DMS 273 (cell line): ENCODE data around the gene OPRL1.
"Not testable (repeated sequence)": the region's sequence is repeated elsewhere in the genome, so short reads cannot be mapped to it uniquely, and the experiment has no call there.

Experiments used
- DNase-seq: peaks from one replicate; lab custom pipeline; 2025; ENCODE audit not compliant: unreplicated experiment; lab: John Stamatoyannopoulos, UW

Gene OPRL1

DNA sequence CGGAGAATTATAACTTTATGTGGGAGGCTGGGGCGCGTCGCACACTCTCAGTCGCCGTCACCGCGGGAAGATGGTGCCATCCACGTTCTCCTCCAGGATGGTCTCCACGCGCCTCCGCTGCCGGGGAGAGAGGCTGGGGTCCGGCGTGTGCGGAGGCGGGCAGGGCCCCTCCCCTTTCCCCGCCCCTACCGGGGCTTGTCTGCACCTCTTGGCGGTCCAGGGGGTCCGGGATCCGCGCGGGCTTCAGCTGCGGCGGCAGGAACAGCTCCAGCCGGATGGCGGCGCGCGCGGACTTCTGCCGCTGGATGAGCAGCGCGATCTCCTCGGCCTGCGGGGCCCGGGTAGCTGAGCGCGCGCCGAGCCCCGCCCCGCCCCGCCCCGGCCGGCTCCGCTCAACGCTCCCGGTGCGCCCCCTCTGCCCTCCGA, 3.5 kb downstream of the OPRL1 start:
- DNase-seq, result peak; percentile 92

DNA sequence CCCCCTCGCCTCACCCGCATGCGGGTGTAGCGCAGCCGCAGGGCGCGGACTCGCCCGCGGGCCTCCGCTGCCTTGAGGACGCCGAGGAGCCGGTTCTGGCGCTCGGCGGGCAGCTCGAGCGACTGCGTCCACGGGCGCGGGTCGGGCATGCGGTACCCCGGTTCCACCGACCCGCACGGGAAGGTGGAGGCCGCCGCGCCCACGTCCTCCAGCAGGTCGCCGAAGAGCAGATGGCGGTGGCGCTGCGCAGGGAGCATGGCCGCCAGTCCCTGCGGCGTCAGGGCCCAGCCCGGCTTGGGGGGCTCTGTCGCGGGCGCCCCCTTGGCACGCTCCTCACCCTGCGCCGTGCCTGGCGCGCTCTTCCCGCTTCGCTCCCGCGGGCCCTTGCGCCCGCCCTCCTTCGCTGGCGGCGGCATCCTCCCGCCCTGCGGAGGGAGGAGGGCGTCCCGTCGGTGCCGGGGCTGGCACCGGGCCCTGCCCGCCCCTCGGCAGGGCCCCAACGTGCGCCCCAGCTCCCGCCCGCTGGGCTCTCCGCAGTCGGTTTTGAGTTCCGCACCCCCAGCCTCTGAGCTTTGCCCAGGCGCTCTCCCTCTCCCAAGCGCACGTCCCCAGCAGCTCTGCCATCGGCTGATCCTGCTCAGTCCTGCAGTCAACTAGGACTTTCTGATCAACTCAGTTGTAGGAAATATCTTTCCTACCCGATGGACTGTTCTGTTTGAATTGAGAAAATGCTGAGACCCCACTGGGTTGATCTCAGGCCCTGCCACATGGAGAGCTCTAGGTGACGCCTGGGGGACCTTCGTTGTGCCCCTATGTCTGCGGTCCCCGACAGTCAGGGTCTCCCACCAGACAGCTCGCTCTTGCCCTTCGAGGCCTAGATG, 4.2 kb downstream of the OPRL1 start, which contains the start of gene LKAAEAR1:
Gene LKAAEAR1 (minus strand): TSS at position 595 of the 881 bp plus-strand sequence. CDS start 179 bp downstream, at position 416.
- peak; percentile 70 for DNase-seq

DNA sequence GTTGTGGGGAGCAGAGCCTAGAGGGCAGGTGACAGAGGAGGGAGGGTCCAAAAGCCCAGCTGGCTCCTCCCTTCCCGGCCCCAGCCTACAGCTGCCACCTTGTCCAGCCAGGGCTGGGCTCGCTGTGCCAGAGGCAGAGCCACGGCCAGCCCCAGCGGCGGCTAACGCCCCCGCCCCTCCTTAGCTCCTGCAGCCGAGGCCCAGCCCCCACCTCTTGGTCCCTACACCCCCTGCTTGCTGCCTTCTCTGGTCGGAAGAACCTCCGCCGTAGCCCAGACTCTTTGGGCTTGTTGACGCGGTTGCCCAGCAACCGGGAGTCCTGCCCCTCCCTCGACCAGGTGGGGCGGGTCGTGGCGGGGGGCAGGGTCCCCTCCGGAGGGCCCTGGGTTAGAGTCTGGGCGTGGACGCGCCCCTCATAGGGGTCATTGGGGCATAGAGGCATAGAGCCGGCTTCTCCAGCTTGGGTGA, 4.8 kb downstream of the OPRL1 start:
- DNase-seq, result no peak

DNA sequence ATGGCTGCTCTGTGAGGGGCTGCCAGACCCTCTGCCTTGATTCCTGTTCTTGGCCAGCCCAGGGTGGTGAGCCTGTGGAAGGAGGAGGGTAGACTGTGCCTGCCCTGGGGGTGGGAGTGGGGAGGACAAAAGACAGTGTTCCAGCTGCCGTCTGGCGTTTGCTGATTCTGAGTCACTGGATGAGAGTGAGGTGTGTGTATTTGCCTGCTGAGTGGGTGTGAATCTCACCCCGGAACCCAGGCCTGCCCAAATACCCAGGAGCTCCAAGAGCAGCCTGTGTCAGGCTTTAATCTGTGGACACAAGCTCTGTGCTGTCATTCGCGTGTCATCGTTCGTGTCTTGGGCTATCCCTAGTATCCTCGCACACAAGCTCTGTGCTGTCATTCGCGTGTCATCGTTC, 6.9 kb downstream of the OPRL1 start:
- DNase-seq, result no peak

DNA sequence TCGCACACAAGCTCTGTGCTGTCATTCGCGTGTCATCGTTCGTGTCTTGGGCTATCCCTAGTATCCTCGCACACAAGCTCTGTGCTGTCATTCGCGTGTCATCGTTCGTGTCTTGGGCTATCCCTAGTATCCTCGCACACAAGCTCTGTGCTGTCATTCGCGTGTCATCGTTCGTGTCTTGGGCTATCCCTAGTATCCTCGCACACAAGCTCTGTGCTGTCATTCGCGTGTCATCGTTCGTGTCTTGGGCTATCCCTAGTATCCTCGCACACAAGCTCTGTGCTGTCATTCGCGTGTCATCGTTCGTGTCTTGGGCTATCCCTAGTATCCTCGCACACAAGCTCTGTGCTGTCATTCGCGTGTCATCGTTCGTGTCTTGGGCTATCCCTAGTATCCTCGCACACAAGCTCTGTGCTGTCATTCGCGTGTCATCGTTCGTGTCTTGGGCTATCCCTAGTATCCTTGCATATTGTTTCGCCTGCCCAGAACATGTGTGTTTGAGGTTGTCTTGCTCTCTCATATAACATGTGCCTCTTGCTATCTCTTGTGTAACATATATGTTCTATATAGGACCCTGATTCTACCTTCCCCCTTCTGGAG, 7.4 kb downstream of the OPRL1 start:
- DNase-seq, result not testable (repeated sequence)

DNA sequence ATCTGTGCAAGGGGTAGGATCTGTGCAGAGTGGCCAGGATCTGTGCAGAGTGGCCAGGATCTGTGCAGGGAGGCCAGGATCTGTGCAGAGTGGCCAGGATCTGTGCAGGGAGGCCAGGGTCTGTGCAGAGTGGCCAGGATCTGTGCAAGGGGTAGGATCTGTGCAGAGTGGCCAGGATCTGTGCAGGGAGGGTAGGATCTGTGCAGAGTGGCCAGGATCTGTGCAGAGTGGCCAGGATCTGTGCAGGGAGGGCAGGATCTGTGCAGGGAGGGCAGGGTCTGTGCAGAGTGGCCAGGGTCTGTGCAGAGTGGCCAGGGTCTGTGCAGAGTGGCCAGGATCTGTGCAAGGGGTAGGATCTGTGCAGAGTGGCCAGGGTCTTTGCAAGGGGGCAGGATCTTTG, 8.7 kb downstream of the OPRL1 start:
- DNase-seq, result not testable (repeated sequence)

DNA sequence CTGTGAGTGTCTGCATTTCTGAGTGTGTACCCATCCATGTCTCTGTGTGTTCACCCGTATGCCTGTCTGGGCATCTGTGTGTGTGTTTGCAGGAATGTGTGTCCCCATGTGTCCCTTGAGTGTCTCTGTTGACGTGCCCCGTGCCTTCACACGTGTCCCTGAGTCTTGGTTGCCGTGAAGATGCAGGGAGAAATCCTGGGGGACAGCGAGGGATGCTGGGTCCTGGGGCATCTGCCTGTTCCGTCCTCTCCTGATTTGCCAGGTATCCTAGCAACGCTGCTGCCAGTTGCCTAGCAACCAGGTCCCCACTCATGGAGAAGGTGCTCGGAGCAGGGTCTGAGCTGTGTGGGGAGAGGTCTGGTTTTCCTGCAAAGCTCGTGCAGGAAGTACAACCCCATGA, 10.3 kb downstream of the OPRL1 start:
- DNase-seq, result peak; percentile 86

DNA sequence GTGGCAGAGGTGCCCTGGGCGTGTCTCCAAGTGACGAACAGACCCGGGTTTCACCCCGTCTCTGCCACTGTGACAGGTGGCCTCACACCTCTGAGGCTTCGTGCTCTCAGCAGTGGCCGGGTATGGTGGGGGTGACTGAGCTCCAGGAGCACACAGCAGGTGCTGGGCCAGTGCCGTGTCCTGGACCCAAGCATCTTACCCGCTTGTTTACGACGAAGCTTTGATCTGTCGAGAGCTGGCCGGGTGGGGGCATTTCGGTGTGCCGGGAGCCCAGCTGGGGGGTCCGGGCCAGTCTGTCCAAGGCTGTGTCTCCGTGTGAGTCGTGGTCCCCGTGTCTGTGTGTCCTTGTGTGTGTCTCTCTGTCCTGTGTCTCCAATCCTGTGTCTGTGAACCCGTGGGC, 11.5 kb downstream of the OPRL1 start:
- DNase-seq, result no peak

DNA sequence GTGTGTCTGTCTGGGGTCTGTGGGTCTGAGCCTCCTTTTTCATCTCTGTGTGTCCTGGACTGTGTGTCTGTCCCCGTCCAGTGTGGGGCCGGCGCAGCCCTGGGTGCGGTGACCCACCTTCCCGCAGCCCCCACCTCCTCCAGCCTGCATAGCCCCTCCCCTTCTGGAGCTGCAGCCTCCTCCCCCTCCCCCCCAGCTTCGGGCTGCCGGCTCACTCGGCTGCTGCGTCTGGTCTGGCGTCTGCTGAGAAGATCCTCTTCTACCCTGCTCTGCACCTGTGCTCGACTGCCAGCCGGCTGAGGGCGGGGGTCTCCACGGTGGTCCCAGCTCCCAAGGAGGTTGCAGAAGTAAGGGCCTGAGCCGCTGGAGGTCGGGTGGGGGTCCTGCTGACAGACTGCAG, 11.9 kb downstream of the OPRL1 start:
- peak; percentile 57 for DNase-seq

DNA sequence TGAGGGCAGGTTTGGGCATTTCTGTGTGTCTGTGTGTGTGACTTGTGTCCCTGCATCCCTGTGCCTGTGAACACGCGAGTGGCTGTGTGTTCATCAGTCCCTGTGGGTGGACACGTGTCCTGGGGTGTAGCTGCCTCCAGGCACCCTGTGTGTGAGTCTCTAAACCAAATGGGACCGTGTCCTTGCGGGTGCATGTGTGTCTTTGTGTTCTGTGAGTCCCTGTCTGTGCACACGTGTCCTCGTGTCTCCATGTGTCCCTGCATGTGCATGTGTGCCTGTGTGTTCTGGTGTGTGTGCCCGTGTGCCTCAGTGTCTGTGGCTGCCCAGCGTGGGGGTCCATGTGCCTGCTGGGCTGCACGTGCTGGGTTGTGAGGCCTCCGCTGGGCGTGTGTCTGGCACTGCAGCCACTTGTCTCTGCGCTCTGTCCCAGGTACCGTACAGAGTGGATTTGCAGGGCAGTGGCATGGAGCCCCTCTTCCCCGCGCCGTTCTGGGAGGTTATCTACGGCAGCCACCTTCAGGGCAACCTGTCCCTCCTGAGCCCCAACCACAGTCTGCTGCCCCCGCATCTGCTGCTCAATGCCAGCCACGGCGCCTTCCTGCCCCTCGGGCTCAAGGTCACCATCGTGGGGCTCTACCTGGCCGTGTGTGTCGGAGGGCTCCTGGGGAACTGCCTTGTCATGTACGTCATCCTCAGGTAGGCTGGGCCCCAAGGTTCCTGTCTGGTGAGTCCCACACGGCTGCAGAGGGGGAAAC, 12.6 kb downstream of the OPRL1 start:
- no peak for DNase-seq

DNA sequence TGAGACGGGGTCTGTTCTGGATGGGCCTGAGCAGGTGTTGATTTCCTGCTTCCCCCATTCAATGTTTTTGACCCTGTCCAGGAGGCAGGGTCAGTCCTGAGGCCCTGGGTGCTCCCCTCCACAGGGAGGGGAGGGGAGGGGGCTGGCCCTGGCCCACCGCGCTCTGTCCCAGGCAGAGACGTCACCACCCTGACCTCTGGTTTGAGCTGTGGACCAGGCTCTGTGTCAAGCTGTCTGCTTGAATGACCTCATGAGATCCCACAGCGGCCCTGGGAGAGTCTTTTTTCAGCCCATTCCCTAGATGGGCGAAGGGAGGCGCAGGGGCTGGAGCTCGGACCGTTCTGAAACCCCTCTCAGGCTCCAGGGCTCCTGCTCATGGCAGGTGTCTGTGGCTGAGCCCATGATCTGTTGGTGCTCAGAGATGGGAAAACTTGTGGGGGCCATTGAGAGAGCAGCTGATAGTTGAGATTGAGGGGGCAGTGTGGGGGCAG, 13.2 kb downstream of the OPRL1 start:
- DNase-seq, result peak; percentile 34

DNA sequence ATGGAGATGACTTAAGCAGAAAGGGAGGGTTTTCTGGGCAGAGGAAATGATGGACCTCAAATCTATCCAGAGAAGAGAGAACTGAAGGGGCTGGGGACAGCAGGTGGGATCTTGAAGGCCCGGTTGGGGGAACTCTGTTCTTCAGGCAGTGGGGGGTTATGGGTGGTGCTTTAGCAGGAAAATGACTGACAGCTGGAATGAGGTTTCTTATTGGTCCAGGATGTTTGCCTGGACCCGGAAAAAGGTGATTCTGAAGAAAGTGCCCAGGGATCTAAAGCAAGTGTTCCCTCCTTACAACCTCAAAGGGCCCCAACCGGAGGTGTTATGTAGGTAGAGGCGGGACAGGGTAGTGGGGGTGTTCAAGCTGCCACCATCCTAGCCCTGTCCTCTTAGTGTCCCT, 15.6 kb downstream of the OPRL1 start:
- DNase-seq, result no peak

DNA sequence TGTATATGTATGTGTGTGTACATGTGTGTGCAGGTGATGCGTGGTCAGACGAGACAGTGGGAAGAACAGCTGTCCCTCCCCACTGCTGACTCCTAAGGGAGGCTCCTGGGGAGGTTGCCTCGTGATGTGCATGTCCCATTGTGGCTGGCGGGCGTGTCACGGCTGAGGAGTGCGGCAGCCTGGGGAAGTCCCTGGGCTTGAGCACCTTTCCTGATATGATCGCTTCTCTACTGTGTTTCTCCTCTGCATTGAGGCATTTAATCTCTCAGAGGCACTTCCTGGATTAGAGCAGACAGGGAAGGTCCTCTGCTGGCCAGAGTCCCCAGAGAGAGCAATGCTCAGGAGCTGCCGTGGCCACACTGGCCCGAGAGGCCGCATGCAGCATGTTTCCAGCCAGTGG, 16.0 kb downstream of the OPRL1 start:
- DNase-seq, result no peak

DNA sequence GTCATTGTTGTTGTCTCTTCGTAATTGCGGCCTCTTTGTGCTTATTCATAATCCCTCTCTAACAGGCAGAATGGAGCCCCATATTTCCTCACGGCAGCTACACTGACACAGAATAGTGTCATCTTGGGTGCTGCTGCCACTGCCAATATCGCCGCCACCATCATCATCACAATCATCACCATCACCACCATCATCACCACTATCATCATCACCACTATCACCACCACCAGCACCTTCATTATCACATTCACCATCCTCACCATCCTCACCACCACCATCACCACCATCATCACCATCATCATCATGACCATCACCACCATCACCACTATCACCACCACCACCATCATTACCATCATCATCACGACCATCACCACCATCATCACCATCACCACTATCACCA, 16.7 kb downstream of the OPRL1 start:
- no peak for DNase-seq

DNA sequence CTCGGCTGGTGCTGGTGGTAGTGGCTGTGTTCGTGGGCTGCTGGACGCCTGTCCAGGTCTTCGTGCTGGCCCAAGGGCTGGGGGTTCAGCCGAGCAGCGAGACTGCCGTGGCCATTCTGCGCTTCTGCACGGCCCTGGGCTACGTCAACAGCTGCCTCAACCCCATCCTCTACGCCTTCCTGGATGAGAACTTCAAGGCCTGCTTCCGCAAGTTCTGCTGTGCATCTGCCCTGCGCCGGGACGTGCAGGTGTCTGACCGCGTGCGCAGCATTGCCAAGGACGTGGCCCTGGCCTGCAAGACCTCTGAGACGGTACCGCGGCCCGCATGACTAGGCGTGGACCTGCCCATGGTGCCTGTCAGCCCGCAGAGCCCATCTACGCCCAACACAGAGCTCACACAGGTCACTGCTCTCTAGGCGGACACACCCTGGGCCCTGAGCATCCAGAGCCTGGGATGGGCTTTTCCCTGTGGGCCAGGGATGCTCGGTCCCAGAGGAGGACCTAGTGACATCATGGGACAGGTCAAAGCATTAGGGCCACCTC, 18.7 kb downstream of the OPRL1 start:
- DNase-seq, result no peak

DNA sequence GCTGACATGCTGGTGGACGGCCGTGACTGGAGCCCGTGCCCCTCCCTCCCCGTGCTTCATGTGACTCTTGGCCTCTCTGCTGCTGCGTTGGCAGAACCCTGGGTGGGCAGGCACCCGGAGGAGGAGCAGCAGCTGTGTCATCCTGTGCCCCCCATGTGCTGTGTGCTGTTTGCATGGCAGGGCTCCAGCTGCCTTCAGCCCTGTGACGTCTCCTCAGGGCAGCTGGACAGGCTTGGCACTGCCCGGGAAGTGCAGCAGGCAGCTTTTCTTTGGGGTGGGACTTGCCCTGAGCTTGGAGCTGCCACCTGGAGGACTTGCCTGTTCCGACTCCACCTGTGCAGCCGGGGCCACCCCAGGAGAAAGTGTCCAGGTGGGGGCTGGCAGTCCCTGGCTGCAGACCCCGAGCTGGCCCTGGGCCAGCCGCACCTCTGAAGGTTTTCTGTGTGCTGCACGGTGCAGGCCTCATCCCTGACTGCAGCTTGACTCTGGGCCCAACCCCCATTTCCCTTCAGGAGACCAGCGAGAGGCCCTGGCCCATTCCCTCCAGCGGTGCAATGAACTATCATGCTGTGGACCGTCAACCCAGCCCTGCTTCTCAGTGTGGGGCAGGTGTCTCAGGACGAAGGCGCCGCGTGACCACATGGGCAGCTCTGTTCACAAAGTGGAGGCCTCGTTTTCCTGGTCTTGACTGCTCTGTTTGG, 19.4 kb downstream of the OPRL1 start:
- peak; percentile 81 for DNase-seq

DNA sequence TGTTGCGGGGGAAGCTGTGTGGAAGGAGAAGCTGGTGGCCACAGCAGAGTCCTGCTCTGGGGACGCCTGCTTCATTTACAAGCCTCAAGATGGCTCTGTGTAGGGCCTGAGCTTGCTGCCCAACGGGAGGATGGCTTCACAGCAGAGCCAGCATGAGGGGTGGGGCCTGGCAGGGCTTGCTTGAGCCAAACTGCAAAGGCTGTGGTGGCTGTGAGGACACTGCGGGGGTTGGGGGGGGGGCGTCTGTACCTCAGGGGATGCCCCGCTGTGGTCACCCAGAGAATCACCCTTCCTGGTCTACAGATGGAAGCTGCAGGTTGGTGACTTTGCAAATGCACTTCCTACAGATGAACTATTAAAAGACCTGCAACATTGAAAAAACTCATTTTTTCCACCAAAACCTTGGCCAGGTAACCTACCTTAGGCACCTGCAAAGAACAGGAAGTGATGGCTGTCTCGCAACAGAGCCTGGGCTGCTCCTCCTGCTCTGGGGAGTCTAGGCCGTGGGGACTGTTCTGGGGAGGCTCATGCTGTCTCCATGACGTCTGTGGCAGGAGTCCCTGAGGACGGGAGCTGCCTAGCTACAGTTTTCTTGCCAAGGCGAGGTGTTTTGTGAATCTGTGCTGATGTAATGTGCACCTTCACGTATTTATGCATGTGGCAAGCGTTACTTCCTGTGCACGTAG, 20.1 kb downstream of the OPRL1 start:
- DNase-seq, result no peak

DNA sequence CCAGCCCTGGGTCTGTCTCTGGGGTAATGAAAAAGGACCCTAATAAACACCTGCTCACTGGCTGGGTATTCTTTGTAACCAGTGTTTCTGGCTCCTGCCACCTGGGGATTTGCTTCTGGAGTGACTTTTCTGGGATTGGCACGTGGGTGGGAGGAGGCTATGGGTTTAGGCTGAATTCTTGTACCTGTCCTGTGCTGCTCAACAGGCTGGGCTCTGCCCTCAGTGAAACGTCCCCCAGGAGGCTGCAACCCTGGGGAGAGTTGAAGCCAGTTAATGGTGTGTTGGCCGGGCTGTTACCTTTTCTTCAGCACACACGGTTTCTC, 20.6 kb downstream of the OPRL1 start:
- no peak for DNase-seq

DNA sequence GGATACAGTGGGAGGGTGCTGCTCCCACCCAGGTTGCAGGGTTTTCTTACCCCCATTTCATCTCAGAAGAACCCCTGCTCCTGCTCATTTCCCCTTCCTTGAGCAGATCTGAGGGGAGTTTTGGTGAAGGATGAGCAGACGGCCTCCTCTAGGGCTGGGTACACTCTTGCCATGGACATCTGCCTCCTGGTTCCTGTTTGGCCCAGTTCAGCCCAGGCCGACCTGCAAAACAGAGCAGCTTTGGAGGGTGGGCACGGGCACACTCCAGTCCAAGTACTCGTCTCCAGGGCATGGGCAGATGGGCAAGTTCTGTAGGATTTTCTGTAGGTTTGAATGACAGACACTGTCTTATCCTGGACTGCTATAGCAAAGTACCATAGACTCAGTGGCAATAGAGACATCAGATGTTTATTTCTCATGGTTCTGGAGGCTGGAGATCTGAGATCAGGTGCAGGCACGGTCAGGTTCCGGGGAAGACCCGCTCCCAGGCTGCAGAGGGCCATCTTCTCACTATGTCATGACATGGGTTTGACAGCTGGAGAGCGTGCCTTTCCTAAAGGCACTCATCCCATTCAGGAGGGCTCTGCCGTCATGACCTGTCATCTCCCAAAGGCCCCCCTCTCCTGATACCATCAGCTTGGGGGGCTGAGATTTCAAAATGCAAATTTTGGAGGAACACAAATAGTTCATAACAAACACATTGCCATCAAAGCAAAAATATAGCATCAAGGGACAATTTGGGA, 21.2 kb downstream of the OPRL1 start:
- no peak for DNase-seq
